ENCODE data around the gene KLHL5.

DNA sequence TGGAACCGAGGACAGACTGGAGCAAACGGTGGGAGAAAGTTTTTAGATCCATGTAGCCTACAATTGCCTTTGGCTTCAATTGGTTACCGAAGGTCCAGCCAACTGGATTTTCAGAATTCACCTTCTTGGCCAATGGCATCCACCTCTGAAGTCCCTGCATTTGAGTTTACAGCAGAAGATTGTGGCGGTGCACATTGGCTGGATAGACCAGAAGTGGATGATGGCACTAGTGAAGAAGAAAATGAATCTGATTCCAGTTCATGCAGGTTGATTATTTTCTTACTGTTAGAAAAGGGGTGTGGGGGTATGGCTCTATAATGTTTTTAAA is 702 bp downstream of the KLHL5 start:
- TF ChIP-seq, protein P1, sequence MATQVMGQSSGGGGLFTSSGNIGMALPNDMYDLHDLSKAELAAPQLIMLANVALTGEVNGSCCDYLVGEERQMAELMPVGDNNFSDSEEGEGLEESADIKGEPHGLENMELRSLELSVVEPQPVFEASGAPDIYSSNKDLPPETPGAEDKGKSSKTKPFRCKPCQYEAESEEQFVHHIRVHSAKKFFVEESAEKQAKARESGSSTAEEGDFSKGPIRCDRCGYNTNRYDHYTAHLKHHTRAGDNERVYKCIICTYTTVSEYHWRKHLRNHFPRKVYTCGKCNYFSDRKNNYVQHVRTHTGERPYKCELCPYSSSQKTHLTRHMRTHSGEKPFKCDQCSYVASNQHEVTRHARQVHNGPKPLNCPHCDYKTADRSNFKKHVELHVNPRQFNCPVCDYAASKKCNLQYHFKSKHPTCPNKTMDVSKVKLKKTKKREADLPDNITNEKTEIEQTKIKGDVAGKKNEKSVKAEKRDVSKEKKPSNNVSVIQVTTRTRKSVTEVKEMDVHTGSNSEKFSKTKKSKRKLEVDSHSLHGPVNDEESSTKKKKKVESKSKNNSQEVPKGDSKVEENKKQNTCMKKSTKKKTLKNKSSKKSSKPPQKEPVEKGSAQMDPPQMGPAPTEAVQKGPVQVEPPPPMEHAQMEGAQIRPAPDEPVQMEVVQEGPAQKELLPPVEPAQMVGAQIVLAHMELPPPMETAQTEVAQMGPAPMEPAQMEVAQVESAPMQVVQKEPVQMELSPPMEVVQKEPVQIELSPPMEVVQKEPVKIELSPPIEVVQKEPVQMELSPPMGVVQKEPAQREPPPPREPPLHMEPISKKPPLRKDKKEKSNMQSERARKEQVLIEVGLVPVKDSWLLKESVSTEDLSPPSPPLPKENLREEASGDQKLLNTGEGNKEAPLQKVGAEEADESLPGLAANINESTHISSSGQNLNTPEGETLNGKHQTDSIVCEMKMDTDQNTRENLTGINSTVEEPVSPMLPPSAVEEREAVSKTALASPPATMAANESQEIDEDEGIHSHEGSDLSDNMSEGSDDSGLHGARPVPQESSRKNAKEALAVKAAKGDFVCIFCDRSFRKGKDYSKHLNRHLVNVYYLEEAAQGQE (IDR thresholded peaks at IDR 0.05; ENCODE audit: insufficient read depth in 1 of 2, low read depth in 2 of 2, low read length in 1 of 2) = no peak
- TF ChIP-seq, protein P2, sequence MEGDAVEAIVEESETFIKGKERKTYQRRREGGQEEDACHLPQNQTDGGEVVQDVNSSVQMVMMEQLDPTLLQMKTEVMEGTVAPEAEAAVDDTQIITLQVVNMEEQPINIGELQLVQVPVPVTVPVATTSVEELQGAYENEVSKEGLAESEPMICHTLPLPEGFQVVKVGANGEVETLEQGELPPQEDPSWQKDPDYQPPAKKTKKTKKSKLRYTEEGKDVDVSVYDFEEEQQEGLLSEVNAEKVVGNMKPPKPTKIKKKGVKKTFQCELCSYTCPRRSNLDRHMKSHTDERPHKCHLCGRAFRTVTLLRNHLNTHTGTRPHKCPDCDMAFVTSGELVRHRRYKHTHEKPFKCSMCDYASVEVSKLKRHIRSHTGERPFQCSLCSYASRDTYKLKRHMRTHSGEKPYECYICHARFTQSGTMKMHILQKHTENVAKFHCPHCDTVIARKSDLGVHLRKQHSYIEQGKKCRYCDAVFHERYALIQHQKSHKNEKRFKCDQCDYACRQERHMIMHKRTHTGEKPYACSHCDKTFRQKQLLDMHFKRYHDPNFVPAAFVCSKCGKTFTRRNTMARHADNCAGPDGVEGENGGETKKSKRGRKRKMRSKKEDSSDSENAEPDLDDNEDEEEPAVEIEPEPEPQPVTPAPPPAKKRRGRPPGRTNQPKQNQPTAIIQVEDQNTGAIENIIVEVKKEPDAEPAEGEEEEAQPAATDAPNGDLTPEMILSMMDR (IDR thresholded peaks at IDR 0.05) = no peak

Measured in Panc1 (cell line).